Calu3 (cell line): Measurements from ENCODE around the gene IER3. TPM values are rescaled to one million over a fixed set of nuclear protein-coding genes. Genes with fewer than 3 reads are reported as not detected.

Source experiments
- BruUV-seq: library from RNA; stranded (reverse); fragments of 400-500 nt; replicated peaks from 2 replicates; lab custom pipeline; 2021; lab: Mats Ljungman, UMichigan
- CTCF ChIA-PET: fragments of 300-600 bp; sonication (Branson Sonifier 250); formaldehyde crosslinking; loops from one replicate; lab custom pipeline; 2022; ENCODE audit warnings: antibody characterized with exemption; lab: Charles Lee
- DNase-seq: peaks from one replicate; pipeline ENCODE4 v3.0.0; 2022
- H3K27ac Mint-ChIP-seq: one replicate; pipeline ENCODE4 v1.8.0; 2022; ENCODE audit warnings: mixed read lengths; ENCODE audit not compliant: unreplicated experiment
- H3K27me3 Mint-ChIP-seq: one replicate; pipeline ENCODE4 v1.8.0; 2022; ENCODE audit warnings: mixed read lengths; ENCODE audit not compliant: unreplicated experiment
- H3K36me3 Mint-ChIP-seq: one replicate; pipeline ENCODE4 v1.8.0; 2022; ENCODE audit warnings: mild to moderate bottlenecking, moderate library complexity, mixed read lengths; ENCODE audit not compliant: insufficient read depth, unreplicated experiment
- H3K4me1 Mint-ChIP-seq: one replicate; pipeline ENCODE4 v1.8.0; 2022; ENCODE audit warnings: mild to moderate bottlenecking, low read depth, mixed read lengths; ENCODE audit not compliant: unreplicated experiment
- H3K4me3 Mint-ChIP-seq: one replicate; pipeline ENCODE4 v1.8.0; 2022; ENCODE audit warnings: mild to moderate bottlenecking, low read depth, moderate library complexity, mixed read lengths; ENCODE audit not compliant: unreplicated experiment
- H3K9me3 Mint-ChIP-seq: one replicate; pipeline ENCODE4 v1.8.0; 2022; ENCODE audit warnings: low read depth, mixed read lengths; ENCODE audit not compliant: unreplicated experiment
- intact Hi-C: fragments of 100-400 bp; cut with micrococcal nuclease; formaldehyde crosslinking; loops from one replicate; pipeline ENCODE4 v1.10.0; 2022; ENCODE audit not compliant: unreplicated experiment
- total RNA-seq: library from RNA; stranded (reverse); gene quantifications from 2 replicates; pipeline ENCODE4 v1.2.3, GENCODE V29; 2022
- TF ChIP-seq, protein P1 (sequence below): fragments of 200-600 bp; IDR thresholded peaks from one replicate; pipeline ENCODE4 v1.8.0; 2022; ENCODE audit warnings: antibody characterized with exemption; ENCODE audit not compliant: unreplicated experiment

The IER3 gene
- total RNA-seq, 1 experiment from 2014 or later, result 458 TPM

DNA sequence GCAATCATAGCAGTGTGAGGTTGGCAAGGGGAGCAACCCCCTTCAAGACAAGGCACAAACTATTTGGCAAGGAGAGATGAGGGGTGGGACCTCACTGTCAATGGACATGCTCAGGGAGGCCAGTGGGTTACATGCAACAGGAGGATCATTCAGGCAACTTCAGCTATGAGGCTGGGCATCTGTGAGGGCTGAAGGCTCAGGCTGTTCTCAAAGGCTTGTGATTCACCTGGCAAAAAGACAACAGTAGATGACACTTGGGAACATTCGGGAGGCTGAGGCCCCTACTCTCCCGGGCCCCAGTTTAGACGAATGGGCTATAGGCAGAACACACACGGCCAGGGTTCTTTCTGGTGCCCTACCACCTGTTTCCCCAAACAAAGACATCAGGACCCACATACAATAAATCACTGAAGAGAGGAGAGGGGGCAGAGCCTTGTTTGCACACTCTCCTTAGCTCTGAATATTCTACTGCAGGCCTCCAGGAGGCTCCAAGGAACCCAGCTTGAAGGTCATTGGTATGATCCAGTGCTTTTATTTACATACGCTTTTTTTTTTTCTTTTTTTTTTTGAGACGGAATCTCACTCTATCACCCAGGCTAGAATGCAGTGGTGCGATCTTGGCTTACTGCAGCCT lies 16.3 kb downstream of the IER3 start:
- H3K4me1 Mint-ChIP-seq, result peaks cover 45% of the 10 kb centered on the region
- DNase-seq, result no peak
- intact Hi-C loops, result loop anchor here (10.0 kb wide), 2 partner anchors 183 to 243 kb away; partner anchors contain the start of gene HLA-E
- H3K4me3 Mint-ChIP-seq, result no peak overlapping the region
- TF ChIP-seq, protein P1, sequence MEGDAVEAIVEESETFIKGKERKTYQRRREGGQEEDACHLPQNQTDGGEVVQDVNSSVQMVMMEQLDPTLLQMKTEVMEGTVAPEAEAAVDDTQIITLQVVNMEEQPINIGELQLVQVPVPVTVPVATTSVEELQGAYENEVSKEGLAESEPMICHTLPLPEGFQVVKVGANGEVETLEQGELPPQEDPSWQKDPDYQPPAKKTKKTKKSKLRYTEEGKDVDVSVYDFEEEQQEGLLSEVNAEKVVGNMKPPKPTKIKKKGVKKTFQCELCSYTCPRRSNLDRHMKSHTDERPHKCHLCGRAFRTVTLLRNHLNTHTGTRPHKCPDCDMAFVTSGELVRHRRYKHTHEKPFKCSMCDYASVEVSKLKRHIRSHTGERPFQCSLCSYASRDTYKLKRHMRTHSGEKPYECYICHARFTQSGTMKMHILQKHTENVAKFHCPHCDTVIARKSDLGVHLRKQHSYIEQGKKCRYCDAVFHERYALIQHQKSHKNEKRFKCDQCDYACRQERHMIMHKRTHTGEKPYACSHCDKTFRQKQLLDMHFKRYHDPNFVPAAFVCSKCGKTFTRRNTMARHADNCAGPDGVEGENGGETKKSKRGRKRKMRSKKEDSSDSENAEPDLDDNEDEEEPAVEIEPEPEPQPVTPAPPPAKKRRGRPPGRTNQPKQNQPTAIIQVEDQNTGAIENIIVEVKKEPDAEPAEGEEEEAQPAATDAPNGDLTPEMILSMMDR, result no peak
- no TSS peak for BruUV-seq
- H3K27me3 Mint-ChIP-seq, result no peaks in the 10 kb centered on the region
- H3K36me3 Mint-ChIP-seq, result peaks cover 96% of the 10 kb centered on the region
- CTCF ChIA-PET, result interaction anchor here (0.7 to 1.8 kb wide), 5 partner anchors 32 to 352 kb away, joined by 3 to 9 read pairs (median 4); no protein-coding TSS in a partner anchor
- H3K9me3 Mint-ChIP-seq, result no peaks in the 10 kb centered on the region
- peak overlapping the region; percentile 63 for H3K27ac Mint-ChIP-seq

DNA sequence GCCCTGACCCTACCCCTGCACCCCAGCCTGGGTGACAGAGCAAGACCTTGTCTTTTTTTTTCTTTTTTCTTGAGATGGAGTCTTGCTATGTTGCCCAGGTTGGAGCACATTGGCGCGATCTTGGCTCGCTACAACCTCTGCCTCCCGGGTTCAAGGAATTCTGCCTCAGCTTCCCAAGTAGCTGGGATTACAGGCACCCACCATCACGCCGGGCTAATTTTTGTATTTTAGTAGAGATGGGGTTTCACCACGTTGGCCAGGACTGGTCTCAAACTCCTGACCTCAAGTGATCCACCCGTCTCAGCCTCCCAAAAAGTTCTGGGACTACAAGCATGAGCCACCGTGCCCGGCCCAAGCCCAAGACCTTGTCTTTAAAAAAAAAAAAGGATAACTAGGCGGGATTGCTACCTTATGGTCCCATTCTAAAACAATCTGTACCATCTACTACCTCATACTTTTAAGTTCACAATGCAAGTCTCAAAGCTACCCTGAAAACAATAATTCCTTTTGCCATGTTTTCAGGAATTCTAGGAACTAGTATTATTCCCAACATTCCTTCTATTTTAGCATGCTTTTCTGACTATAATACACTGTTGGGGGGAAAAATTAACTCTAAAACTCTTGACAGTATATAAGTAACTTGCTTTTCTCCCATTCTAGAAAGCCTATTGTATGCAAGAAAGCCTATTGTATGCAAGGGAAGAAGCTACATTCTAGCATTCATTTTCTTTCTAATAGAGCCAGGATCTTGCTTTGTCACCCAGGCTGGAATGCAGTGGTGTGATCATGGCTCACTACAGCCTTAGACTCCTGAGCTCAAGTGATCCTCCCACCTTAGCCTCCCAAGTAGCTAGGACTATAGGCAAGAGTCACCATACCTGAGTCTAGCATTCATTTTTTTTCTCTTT lies 17.6 kb downstream of the IER3 start:
- TF ChIP-seq, protein P1, result no peak
- Mint-ChIP-seq H3K4me1 (peaks cover 54% of the 10 kb centered on the region), H3K27ac (no peak overlapping the region), H3K9me3 (no peaks in the 10 kb centered on the region), H3K27me3 (no peaks in the 10 kb centered on the region), H3K36me3 (peaks cover 96% of the 10 kb centered on the region), H3K4me3 (no peak overlapping the region)
- no TSS peak for BruUV-seq
- intact Hi-C loops, result loop anchor here (10.0 kb wide), 2 partner anchors 182 to 242 kb away; partner anchors contain the start of gene HLA-E
- no peak for DNase-seq
- CTCF ChIA-PET, result interaction anchor here (1.4 to 1.8 kb wide), 2 partner anchors 48 to 94 kb away, joined by 4 to 9 read pairs; no protein-coding TSS in a partner anchor

DNA sequence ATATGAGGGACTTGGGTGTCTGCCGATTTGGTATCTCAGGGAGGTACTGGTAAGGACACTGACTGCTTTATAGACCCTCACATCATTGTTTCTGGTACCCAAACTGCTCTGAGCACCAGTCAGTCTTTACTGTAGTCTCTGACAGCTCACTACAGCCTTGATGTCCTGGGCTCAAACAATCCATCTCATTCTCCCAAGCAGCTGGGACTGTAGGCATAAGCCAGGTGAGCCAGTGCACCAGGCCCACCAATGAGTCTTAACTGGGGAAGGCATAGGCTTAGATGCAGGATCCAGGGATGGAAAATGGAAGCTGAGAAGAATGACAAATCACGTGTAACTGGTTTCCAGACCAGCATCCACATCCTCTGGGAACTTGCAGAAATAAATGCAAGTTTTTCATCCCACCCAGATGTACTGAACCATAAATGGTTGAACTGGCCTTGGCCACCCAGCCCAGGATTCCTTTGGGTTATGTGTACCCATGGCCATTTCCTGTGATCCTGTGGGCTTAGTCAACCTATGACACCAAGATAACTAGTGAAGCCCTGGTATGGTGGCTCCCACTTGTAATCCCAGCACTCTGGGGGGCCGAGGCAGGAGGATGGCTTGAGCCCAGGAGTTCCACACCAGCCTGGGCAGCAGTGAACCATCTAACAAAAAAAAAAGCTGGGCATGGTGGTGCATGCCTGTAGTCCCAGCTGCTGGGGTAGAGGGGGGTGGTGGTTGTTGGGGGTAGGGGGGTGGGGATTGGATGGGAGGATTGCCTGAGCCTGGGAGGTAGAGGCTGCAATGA lies 18.4 kb downstream of the IER3 start:
- peaks cover 96% of the 10 kb centered on the region for H3K36me3 Mint-ChIP-seq
- intact Hi-C loops, result loop anchor here (10.0 kb wide), 2 partner anchors 181 to 241 kb away; partner anchors contain the start of gene HLA-E
- no peaks in the 10 kb centered on the region for H3K27me3 Mint-ChIP-seq
- no peak overlapping the region for H3K4me3 Mint-ChIP-seq
- DNase-seq, result no peak
- peaks cover 50% of the 10 kb centered on the region for H3K4me1 Mint-ChIP-seq
- TF ChIP-seq, protein P1, result no peak
- no peaks in the 10 kb centered on the region for H3K9me3 Mint-ChIP-seq
- no TSS peak for BruUV-seq
- CTCF ChIA-PET, result interaction anchor here (0.8 to 1.4 kb wide), 2 partner anchors 47 kb away, joined by 4 read pairs; no protein-coding TSS in a partner anchor
- peak overlapping the region; percentile 86 for H3K27ac Mint-ChIP-seq
